GM12878 (cell line): ENCODE results near the gene HNRNPM. TPM values are rescaled to one million over a fixed set of nuclear protein-coding genes. Genes with fewer than 3 reads are reported as not detected.

Experiments
- ATAC-seq: fragments of 200-7000 bp; cut with Tn5 transposase; 3 replicates; pipeline ENCODE4 v1.9.1; 2020; ENCODE audit warnings: mild to moderate bottlenecking, moderate library complexity
- BruUV-seq: library from RNA; stranded (reverse); fragments of 400-500 nt; replicated peaks from 2 replicates; lab custom pipeline; 2021; lab: Mats Ljungman, UMichigan
- CTCF ChIA-PET: fragments of 300-600 bp; sonication (Branson Sonifier 250); formaldehyde crosslinking; extraction: SDS; loops from one replicate; lab custom pipeline; 2021; ENCODE audit warnings: inconsistent platforms; lab: Yijun Ruan, JAX
- POLR2A ChIA-PET: fragments of 350-600 bp; formaldehyde crosslinking; extraction: SDS; loops from one replicate; lab custom pipeline; 2021; ENCODE audit warnings: inconsistent platforms; lab: Charles Lee
- RAD21 ChIA-PET: fragments of 300-600 bp; sonication (Branson Sonifier 250); formaldehyde crosslinking; loops from one replicate; lab custom pipeline; 2023; ENCODE audit warnings: antibody characterized with exemption; ENCODE audit not compliant: unreplicated experiment; lab: Charles Lee
- SMC1A ChIA-PET: fragments of 300-600 bp; sonication (Branson Sonifier 250); formaldehyde crosslinking; loops from one replicate; lab custom pipeline; 2023; ENCODE audit not compliant: unreplicated experiment, uncharacterized antibody; lab: Charles Lee
- DNase-seq: peaks from one replicate; pipeline ENCODE4 v3.0.0-alpha.2; 2011; ENCODE audit warnings: low read depth, low spot score
- FAIRE-seq: peaks from 3 replicates; lab custom pipeline; 2011; peaks lifted over from hg19 to GRCh38; lab: Jason Lieb, UNC
- H2AFZ ChIP-seq: 2 replicates; pipeline ENCODE4 v1.6.0; 2011; ENCODE audit warnings: low read depth, low read length, control low read depth; ENCODE audit not compliant: control insufficient read depth
- H3K27ac ChIP-seq: 2 replicates; pipeline ENCODE4 v1.5.1; 2011; ENCODE audit warnings: control low read depth; ENCODE audit not compliant: control insufficient read depth, insufficient read depth
- H3K27me3 ChIP-seq, 2 experiments: replicated peaks in 1 of 2; 2 replicates each; pipeline versions ENCODE4 v1.6.0 to v1.6.1; 2011; ENCODE audit warnings: low read length in 1 of 2; ENCODE audit not compliant: control insufficient read depth in 2 of 2, insufficient read depth in 2 of 2
- H3K36me3 ChIP-seq, 2 experiments: 2 replicates each; pipeline ENCODE4 v1.5.1; 2011; ENCODE audit warnings: low read length in 1 of 2; ENCODE audit not compliant: control insufficient read depth in 2 of 2, insufficient read depth in 2 of 2
- H3K4me1 ChIP-seq: 2 replicates; pipeline ENCODE4 v1.6.1; 2011; ENCODE audit warnings: mild to moderate bottlenecking, low read length, moderate library complexity, mixed read lengths; ENCODE audit not compliant: control insufficient read depth, insufficient read depth
- H3K4me2 ChIP-seq: 2 replicates; pipeline ENCODE4 v1.6.0; 2011; ENCODE audit warnings: control low read depth; ENCODE audit not compliant: control insufficient read depth, insufficient read depth
- H3K4me3 ChIP-seq: fragments of 200-600 bp; sonication (generic); 2 replicates; pipeline ENCODE4 v1.5.1; 2016
- H3K79me2 ChIP-seq: 2 replicates; pipeline ENCODE4 v1.6.0; 2011; ENCODE audit warnings: low read length; ENCODE audit not compliant: control insufficient read depth, insufficient read depth
- H3K9ac ChIP-seq: 2 replicates; pipeline ENCODE4 v1.8.0; 2011; ENCODE audit warnings: low read length, control low read depth, mixed read lengths; ENCODE audit not compliant: control insufficient read depth, insufficient read depth
- H3K9me3 ChIP-seq: replicated peaks from 3 replicates; pipeline ENCODE4 v1.5.1; 2011; ENCODE audit warnings: mild to moderate bottlenecking, low read length; ENCODE audit not compliant: control insufficient read depth, insufficient read depth
- H4K20me1 ChIP-seq: 2 replicates; pipeline ENCODE4 v1.6.0; 2011; ENCODE audit not compliant: control insufficient read depth, insufficient read depth
- NBN ChIP-seq: fragments of 450-650 bp; IDR thresholded peaks from 2 replicates; pipeline ENCODE4 v1.6.1; 2016
- PKNOX1 ChIP-seq: fragments of 450-650 bp; IDR thresholded peaks from 2 replicates; pipeline ENCODE4 v1.6.1; 2016; ENCODE audit warnings: mild to moderate bottlenecking
- POLR2A ChIP-seq: IDR thresholded peaks from 2 replicates; pipeline ENCODE4 v1.6.1; 2011; ENCODE audit warnings: low read depth, mild to moderate bottlenecking, low read length
- RELA ChIP-seq: fragments of 450-650 bp; IDR thresholded peaks from 2 replicates; pipeline ENCODE4 v1.8.0; 2014; ENCODE audit warnings: borderline replicate concordance; ENCODE audit not compliant: partially characterized antibody
- RELB ChIP-seq: fragments of 450-650 bp; IDR thresholded peaks from 2 replicates; pipeline ENCODE4 v1.6.1; 2017; ENCODE audit warnings: low read depth, mild to moderate bottlenecking, moderate library complexity
- ZNF622 ChIP-seq: fragments of 450-650 bp; IDR thresholded peaks from 2 replicates; pipeline ENCODE4 v1.6.1; 2017; ENCODE audit warnings: mild to moderate bottlenecking, inconsistent platforms
- WGBS: methylation state at CpG from one replicate; pipeline ENCODE4 v1.1.6; 2016; ENCODE audit warnings: low lambda C conversion rate; ENCODE audit not compliant: insufficient replicate concordance, insufficient coverage; ENCODE audit errors: missing lambda C conversion rate; 5-methylcytosine and 5-hydroxymethylcytosine counted together
- in situ Hi-C: fragments of 300-500 bp; cut with MboI; formaldehyde crosslinking; loops from 9 replicates; pipeline ENCODE4 v1.14.3; 2018; ENCODE audit warnings: mixed read lengths
- intact Hi-C: fragments of 100-400 bp; cut with micrococcal nuclease; formaldehyde crosslinking; loops from one replicate; pipeline ENCODE4 v1.14.2; 2022; ENCODE audit not compliant: unreplicated experiment
- polyA plus RNA-seq, 11 experiments: library from polyadenylated mRNA; depleted of rRNA in 4 of 11; unstranded in 6 of 11; stranded (reverse) in 5 of 11; fragments of >200 nt; fragmentation: Nextera tagmentation in 4 of 11; fragmentation: Illumina TruSeq in 1 of 11; extraction: Ambion mirVana in 4 of 11; extraction: Trizol in 1 of 11; gene quantifications; 1 replicate in 1 of 11; 2 replicates in 10 of 11; pipeline versions ENCODE4 v1.2.1 to v1.2.3, GENCODE V29; 2011 to 2016; ENCODE audit warnings: inconsistent platforms in 2 of 11, missing spikeins in 2 of 11, low read depth in 1 of 11
- total RNA-seq, 4 experiments: library from RNA; depleted of rRNA in 3 of 4; stranded (reverse); fragments of >200 nt in 3 of 4; fragmentation: Illumina TruSeq in 1 of 4; extraction: Trizol in 1 of 4; gene quantifications; 2 replicates each; pipeline versions ENCODE4 v1.2.1 to v1.2.3, GENCODE V29; 2013 to 2021

The HNRNPM gene
- total and polyA plus RNA-seq, 10 of the 15 experiments (the other 5 are each of a cell fraction or from before 2014, with no cell fraction given): 14.3 to 415 (median 198) TPM

GRCh38 chr19:8401981-8402411 is 42.8 kb upstream of the HNRNPM start:
- no peak for DNase-seq
- ATAC-seq: no peak
- no peak for FAIRE-seq
- CTCF ChIA-PET: no interaction called here
- Histone ChIP-seq H3K27ac (no peak overlapping the region), H3K4me2 (no peak overlapping the region), H3K4me3 (no peak overlapping the region), H4K20me1 (no peaks in the 10 kb centered on the region), H3K4me1 (peaks cover 2% of the 10 kb centered on the region; the same call in 1 of the 2 replicates), H3K9me3 (no peaks in the 10 kb centered on the region), H2AFZ (no peak overlapping the region), H3K79me2 (peaks cover 3% of the 10 kb centered on the region), H3K27me3 (no peaks in the 10 kb centered on the region), H3K36me3 (peaks cover 3 to 30% of the 10 kb centered on the region in 2 experiments; a peak in 2 of 4 replicates), H3K9ac (no peak overlapping the region)
- RAD21 ChIA-PET: interaction anchor here (0.7 kb wide), 1 partner anchor 211 kb away, joined by 3 read pairs; no protein-coding TSS in a partner anchor
- no peak for TF ChIP-seq POLR2A
- no peak for TF ChIP-seq PKNOX1
- TF ChIP-seq ZNF622: no peak
- no peak for TF ChIP-seq RELB
- TF ChIP-seq RELA: no peak
- TF ChIP-seq NBN: no peak
- WGBS: 86% methylated on average over 21 of the region's 21 CpGs
- no TSS peak for BruUV-seq
- intact Hi-C loops: no loop called here
- in situ Hi-C loops: no loop called here
- SMC1A ChIA-PET: no interaction called here
- POLR2A ChIA-PET: no interaction called here
